HG02870 (cell line): ENCODE data around the gene ZNF665.
"Not testable (repeated sequence)": the region's sequence is repeated elsewhere in the genome, so short reads cannot be mapped to it uniquely, and the experiment has no call there.

Source experiments
- ATAC-seq: cut with Tn5 transposase; IDR thresholded peaks from one replicate; pipeline ENCODE4 v1.9.1; 2021; ENCODE audit warnings: mild to moderate bottlenecking, moderate library complexity; ENCODE audit not compliant: unreplicated experiment

Gene ZNF665

DNA sequence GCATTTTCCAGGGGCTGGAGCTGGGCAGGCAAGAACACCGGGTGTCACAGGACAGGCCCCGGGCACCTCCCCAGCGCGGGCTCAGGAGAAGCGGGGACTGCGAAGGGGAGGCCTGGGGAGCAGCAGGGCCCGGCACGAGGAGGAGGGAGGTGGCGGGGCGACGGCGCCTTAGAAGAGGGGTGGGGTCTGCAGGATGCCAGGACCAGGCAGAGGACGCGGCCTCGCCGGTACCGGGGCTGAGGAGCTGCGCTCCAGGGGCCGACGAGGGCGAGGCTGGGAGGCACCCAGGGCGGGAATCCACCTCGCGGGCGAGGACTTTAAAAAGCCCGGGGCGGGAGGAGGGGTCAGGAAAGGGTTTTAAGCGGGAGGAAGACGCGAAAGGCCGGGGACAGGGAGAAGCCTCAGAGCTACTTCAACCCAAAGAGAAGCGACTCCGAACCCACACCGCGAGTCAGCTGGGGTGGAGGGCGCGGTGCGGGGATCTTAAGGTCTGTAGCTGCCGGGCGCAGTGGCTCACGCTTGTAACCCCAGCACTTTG, 35.0 kb downstream of the ZNF665 start:
- no peak for ATAC-seq

DNA sequence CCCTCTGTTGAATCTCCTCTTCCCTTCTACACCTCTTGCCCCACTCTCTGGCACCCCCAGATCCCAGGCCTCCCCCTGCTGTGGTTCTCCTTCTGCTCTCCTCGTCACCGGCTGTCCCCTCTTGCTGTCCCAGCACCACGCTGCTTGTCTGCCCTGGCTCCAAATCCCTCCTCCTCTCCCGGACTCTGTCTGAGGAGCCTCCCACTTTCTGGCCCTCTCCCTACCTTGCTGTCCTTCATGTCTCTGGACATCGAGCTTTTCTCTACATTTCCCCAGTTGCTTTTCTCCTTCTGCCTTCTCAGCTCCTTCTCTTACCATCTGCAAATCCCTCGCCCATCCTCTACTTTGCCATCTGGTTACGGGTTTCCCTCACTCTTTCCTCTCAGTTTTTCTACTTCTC, 35.5 kb downstream of the ZNF665 start:
- no peak for ATAC-seq

DNA sequence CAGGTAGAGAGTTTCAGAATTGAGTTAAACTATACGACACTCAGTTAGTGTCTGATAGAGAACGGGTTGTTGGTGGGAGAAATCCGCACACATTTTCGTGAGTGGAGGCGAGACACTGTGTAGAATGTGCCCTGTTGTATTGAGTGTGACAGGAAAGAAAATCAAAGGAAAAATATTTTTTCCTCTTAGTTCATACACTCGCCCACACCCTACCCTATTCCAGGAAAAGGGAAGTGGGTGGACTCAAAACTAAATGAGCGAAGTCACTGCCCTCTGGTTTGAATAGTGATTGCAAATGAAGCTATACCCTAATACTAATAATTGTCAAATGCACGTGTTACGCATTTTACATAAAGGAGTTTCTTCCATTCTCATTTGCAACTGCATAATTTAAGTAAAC, 36.3 kb downstream of the ZNF665 start:
- ATAC-seq, result no peak

- no peak for ATAC-seq
Measured at GRCh38 chr19:53147645-53148044, 45.5 kb downstream of the ZNF665 start.

DNA sequence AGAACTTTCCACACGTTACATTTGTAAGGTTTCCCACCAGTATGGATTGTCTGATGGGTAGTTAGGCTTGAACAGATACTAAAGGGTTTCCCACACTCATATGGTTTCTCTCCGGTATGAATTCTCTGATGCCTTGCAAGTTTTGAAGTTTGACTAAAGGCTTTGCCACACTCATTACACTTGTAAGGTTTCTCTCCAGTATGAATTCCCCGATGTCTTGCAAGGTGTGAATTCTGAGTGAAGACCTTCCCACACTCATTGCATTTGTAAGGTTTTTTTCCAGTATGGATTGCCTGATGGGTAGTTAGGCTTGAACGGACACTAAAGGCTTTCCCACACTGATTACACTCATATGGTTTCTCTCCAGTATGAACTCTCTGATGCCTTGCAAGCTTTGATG, 52.8 kb downstream of the ZNF665 start:
- ATAC-seq, result no peak

- ATAC-seq, result no peak
Measured at GRCh38 chr19:53136432-53136831, 56.7 kb downstream of the ZNF665 start.

DNA sequence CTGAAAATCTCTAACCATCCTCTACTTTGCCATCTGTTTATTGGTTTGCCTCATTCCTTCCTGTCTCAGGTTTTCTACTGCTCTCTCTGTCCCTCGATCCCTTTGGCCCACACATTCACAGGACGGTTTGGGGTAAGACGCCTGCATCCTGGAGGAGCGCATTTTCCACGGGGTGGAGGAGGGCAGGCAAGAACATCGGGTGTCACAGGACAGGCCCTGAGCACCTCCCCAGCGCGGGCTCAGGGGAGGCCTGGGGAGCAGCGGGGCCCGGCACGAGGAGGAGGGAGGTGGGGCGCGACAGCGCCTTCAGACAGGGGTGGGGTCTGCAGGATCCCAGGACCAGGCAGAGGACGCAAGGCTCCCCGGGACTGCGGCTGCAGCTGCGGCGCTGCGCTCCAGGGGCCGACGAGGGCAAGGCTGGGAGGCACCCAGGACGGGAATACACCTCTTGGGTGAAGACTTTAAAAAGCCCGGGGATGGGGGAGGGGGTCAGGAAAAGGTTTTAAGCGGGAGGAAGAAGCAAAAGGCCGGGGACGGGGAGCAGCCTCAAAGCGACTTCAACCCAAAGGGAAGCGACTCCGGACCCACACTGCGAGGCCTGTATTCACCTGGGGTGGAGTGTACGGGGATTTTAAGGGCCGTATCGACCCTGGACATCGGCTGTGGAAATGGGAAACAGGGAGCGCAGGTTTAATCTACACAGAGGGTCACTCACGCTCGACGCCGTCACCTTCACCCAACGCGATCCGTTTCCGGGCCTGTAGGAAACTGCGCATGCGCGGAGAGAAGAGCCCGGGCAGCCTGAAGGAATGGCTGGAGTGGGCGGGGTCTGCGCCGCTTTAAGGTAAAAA, 60.8 kb downstream of the ZNF665 start, which contains the start of gene ZNF415:
Gene ZNF415, minus strand, starts transcription at position 770 of the 851 bp plus-strand sequence. CDS start 10,234 bp downstream, outside the sequence.
- ATAC-seq, result no peak

DNA sequence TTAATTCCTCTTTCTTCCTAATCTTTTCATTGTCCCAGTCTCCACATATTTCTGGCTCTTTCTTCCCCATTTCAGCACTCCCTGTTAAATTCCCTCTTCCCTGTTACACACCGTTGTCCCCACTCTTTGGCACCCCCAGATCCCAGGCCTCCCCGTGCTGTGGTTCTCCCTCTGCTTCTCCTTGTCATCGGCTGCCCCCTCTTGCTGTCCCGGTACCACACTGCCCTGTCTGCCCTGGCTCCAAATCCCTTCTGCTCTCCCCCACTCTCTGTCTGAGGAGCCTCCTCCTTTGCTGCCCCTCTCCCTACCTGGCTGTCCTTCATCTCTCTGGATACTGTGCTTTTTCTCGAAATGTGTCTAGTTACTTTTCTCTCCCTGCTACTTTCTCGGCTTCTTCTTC, 61.4 kb downstream of the ZNF665 start:
- no peak for ATAC-seq

GRCh38 chr19:53131085-53131590, 62.0 kb downstream of the ZNF665 start:
- no peak for ATAC-seq

- ATAC-seq, result no peak
Measured at GRCh38 chr19:53130506-53130905, 62.7 kb downstream of the ZNF665 start.

GRCh38 chr19:53126733-53127526, 66.2 kb downstream of the ZNF665 start:
- not testable (repeated sequence) for ATAC-seq

GRCh38 chr19:53123400-53123799, 69.8 kb downstream of the ZNF665 start:
- ATAC-seq, result no peak
